Measurements from ENCODE around the gene STARD13. TPM values are rescaled to one million over a fixed set of nuclear protein-coding genes. Genes with fewer than 3 reads are reported as not detected.

STARD13 gene
- total and polyA plus RNA-seq, 8 donors: 4.4 to 158 (median 44.0) TPM

- H3K4me3 ChIP-seq: peak overlapping the region in 2 of 4 donors; percentile 45 to 62
- H3K4me1 ChIP-seq: peaks cover 7 to 82% (median 52%) of the 10 kb centered on the region in 4 donors
- H3K27me3 ChIP-seq: no peaks in the 10 kb centered on the region
- intact Hi-C loops (cut with DNase I; ENCODE audit: low total_unique reads): no loop called here
- DNase-seq: no peak
- H3K27ac ChIP-seq: peak overlapping the region in 4 of 5 donors; percentile 21 to 96 (median 90)
- H3K36me3 ChIP-seq: no peaks in the 10 kb centered on the region
- 65 to 83% (median 72%) methylated on average over 2 of the region's 2 CpGs for WGBS, 5 donors
- no peaks in the 10 kb centered on the region for H3K9me3 ChIP-seq
- TF ChIP-seq POLR2A (IDR thresholded peaks at IDR 0.05) (no peak), EP300 (IDR thresholded peaks at IDR 0.05) (no peak), POLR2AphosphoS5 (IDR thresholded peaks at IDR 0.05) (no peak)
- TF ChIP-seq, protein P1, sequence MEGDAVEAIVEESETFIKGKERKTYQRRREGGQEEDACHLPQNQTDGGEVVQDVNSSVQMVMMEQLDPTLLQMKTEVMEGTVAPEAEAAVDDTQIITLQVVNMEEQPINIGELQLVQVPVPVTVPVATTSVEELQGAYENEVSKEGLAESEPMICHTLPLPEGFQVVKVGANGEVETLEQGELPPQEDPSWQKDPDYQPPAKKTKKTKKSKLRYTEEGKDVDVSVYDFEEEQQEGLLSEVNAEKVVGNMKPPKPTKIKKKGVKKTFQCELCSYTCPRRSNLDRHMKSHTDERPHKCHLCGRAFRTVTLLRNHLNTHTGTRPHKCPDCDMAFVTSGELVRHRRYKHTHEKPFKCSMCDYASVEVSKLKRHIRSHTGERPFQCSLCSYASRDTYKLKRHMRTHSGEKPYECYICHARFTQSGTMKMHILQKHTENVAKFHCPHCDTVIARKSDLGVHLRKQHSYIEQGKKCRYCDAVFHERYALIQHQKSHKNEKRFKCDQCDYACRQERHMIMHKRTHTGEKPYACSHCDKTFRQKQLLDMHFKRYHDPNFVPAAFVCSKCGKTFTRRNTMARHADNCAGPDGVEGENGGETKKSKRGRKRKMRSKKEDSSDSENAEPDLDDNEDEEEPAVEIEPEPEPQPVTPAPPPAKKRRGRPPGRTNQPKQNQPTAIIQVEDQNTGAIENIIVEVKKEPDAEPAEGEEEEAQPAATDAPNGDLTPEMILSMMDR (IDR thresholded peaks at IDR 0.05): no peak
These were observed 3.5 kb downstream of the STARD13 start for GRCh38 chr13:33281951-33282595.

GRCh38 chr13:33280923-33281322, 4.6 kb downstream of the STARD13 start:
- no peak for DNase-seq
- no peaks in the 10 kb centered on the region for H3K27me3 ChIP-seq
- H3K4me3 ChIP-seq: no peak overlapping the region
- no peaks in the 10 kb centered on the region for H3K36me3 ChIP-seq
- intact Hi-C loops (cut with DNase I; ENCODE audit: low total_unique reads): no loop called here
- H3K27ac ChIP-seq: peak overlapping the region in 4 of 5 donors; percentile 26 to 96 (median 44)
- H3K4me1 ChIP-seq: peaks cover 13 to 84% (median 56%) of the 10 kb centered on the region in 4 donors
- 83 to 92% (median 90%) methylated on average over 5 of the region's 5 CpGs for WGBS, 5 donors
- TF ChIP-seq POLR2A (IDR thresholded peaks at IDR 0.05): no peak
- H3K9me3 ChIP-seq: no peaks in the 10 kb centered on the region

DNA sequence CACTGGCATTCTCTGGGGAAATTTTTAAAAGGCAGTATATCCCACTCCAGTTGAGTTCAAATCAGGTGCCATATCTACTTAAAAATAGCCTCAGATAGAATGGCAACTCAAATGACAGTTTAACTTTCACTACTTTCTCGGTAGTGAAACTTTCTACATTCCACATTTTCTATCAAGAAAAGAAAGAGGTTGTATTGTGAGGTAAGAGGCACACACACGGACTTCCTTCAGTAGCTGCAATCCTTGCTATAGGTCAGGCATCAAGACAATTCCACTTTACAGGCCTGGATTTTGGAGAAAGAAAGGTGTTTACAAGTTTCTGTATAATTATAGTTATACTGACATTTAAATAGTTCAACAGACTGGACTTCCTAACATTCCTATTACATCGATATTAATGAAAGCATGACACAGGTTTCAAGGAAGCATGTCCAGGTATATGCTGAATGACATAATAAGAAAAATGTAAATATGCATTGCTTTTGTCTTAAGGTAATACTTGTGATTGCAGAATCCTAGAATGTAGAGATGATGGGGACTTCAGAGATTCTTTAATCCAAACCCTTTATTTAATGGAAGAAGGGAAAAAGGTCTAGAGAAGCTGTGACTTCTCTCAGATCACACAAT, 5.2 kb downstream of the STARD13 start:
- Histone ChIP-seq H3K27ac (peak overlapping the region in 4 of 5 donors; percentile 36 to 96 (median 51)), H3K9me3 (no peaks in the 10 kb centered on the region), H3K4me1 (peaks cover 13 to 89% (median 59%) of the 10 kb centered on the region in 4 donors), H3K4me3 (no peak overlapping the region), H3K27me3 (no peaks in the 10 kb centered on the region), H3K36me3 (no peaks in the 10 kb centered on the region)
- TF ChIP-seq EP300 (IDR thresholded peaks at IDR 0.05): no peak
- TF ChIP-seq, protein P1 (IDR thresholded peaks at IDR 0.05): no peak
- no peak for TF ChIP-seq POLR2A (IDR thresholded peaks at IDR 0.05)
- no peak for TF ChIP-seq POLR2AphosphoS5 (IDR thresholded peaks at IDR 0.05)
- 63 to 85% (median 82%) methylated on average over 3 of the region's 3 CpGs for WGBS, 5 donors
- intact Hi-C loops (cut with DNase I; ENCODE audit: low total_unique reads): no loop called here
- DNase-seq: no peak

GRCh38 chr13:33279414-33280278, 5.9 kb downstream of the STARD13 start:
- intact Hi-C loops (cut with DNase I; ENCODE audit: low total_unique reads): no loop called here
- Histone ChIP-seq H3K36me3 (no peaks in the 10 kb centered on the region), H3K27me3 (no peaks in the 10 kb centered on the region), H3K4me3 (no peak overlapping the region), H3K9me3 (no peaks in the 10 kb centered on the region), H3K4me1 (peaks cover 13 to 96% (median 61%) of the 10 kb centered on the region in 4 donors), H3K27ac (peak overlapping the region in 4 of 5 donors; percentile 36 to 52 (median 49))
- TF ChIP-seq POLR2AphosphoS5 (IDR thresholded peaks at IDR 0.05) (peak in 1 of 3 donors; percentile 16), EP300 (IDR thresholded peaks at IDR 0.05) (no peak)
- DNase-seq: no peak
- 15 to 48% (median 27%) methylated on average over 2 of the region's 2 CpGs for WGBS, 5 donors

DNA sequence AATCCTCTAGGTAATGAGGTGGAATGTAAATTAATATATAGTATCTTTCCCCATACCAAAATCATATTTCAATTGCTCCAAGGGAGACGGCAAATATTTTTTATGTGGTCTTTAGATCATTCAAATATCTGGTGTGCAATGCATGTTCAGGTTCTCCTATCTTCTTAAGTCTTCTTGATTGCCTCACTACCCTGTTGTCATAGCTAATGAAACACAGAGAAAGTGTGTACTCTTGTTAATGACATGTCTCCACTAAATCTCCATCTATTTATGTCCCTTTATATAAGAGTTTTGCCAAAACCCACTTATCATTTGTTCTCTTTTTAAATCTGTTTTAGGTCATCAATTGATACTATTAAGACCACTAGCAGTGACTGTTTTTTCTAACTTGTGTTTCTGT, 6.6 kb downstream of the STARD13 start:
- no peak overlapping the region for H3K4me3 ChIP-seq
- DNase-seq: no peak
- peaks cover 19 to 99% (median 60%) of the 10 kb centered on the region in 4 donors for H3K4me1 ChIP-seq
- H3K36me3 ChIP-seq: no peaks in the 10 kb centered on the region
- H3K27me3 ChIP-seq: no peaks in the 10 kb centered on the region
- TF ChIP-seq EP300 (IDR thresholded peaks at IDR 0.05) (no peak), POLR2A (IDR thresholded peaks at IDR 0.05) (no peak), POLR2AphosphoS5 (IDR thresholded peaks at IDR 0.05) (no peak)
- TF ChIP-seq, protein P1 (IDR thresholded peaks at IDR 0.05): no peak
- 0% methylated on average over 1 of the region's 1 CpG for WGBS, 5 donors
- intact Hi-C loops (cut with DNase I; ENCODE audit: low total_unique reads): no loop called here
- H3K27ac ChIP-seq: peak overlapping the region in 3 of 5 donors; percentile 36 to 69 (median 64)
- H3K9me3 ChIP-seq: no peaks in the 10 kb centered on the region

Data from stomach (tissue), 9 donors.